ENCODE results near the gene KLHDC7B.

The KLHDC7B gene

DNA sequence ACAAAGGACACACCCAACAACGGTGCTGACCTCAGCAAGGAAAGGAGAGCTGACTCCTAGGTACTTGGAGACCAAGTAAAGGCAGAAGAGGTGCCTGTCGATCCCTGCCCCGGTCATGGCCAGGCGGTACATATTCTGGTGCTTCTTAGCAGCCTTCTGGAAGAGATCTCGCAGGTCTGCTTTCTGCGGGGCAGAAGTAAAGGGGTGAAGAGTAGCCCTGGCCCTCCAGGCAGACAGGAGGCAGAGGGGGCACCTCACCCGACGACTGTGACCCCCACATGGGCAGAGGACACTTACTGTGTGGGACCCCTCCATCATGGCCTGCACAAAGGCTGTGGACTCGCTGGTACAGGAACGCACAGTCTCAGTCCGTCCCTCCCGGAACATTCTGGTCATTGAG lies 25.2 kb downstream of the KLHDC7B start:
- FAIRE-seq (no peak), DNase-seq (ENCODE audit: insufficient read length, low spot score) (no peak)
- TF ChIP-seq POU2F2 (IDR thresholded peaks at IDR 0.05; ENCODE audit: low read depth, low read length), result no peak
- TF ChIP-seq TAF1 (IDR thresholded peaks at IDR 0.05; ENCODE audit: low read depth, low read length), result no peak
- TF ChIP-seq PAX5 (IDR thresholded peaks at IDR 0.05; ENCODE audit: insufficient read depth, low read length, severe bottlenecking), result no peak
- no peak for TF ChIP-seq SPI1 (IDR thresholded peaks at IDR 0.05; ENCODE audit: low read depth, low read length)
- TF ChIP-seq POLR2AphosphoS5 (IDR thresholded peaks at IDR 0.05; ENCODE audit: low read depth, low read length), result no peak
- TF ChIP-seq POLR2A (IDR thresholded peaks at IDR 0.05; ENCODE audit: low read depth, low read length), result no peak

DNA sequence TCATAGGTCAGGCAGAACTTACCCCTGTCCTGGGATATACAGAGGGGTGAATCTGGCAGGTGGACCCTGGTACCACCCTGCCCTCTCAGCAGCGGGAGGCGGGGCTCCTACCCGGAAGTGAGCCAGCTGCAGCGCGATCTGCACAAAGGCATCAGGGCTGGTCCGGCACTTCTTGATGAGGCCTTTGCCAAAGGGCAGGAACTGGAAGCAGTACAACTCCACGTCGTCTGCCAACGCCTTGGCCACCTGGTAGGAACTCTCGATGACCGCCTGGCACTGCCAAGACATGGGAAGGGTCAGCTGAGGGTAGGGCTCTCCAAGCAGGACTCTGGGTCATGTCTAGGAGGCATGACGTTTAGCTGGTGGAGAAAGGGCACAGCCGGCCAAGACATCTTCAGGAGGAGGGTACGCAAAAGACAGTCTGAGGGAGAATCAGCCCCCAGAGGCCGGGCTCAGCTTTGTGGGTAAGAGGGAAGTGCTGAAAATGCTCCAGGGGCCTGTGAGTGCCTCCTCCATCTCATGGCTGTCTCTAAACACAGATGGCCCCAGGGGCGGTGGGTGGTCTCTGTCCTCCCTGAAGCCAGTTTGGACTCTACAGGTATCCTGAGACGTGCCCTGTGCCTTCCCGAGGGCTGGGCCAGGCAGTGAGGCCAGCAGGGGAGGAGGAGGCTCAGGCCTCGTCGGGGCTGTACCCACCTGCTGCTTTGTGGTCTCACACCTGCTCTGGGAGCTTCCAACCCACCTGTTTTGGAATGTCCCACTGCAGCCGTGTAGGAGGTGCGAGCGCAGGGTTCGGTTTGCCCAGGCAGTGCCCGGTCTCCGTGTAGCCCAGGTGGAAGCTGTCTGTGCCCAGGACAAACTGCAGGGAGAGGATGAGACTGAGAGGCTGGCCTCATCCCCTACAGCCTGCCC lies 25.8 kb downstream of the KLHDC7B start:
- no peak for DNase-seq (ENCODE audit: insufficient read length, low spot score)

DNA sequence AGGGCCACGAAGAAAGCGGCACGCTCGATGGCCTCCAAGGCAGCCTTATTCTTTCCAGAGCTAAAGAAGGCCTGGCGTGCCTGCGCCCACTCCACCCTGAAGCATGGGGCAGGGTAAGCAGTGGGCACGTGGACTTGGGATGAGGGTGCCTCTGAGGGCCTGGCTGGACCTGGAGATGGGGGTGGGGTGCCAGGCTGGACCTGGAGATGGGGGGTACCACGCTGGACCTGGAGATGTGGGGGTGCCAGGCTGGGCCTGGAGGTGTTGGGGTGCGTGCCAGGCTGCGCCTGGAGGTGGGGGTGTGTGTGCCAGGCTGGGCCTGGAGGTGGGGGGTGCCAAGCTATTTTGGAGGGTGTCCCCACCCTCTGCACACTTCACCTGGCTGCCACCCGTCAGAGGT lies 27.3 kb downstream of the KLHDC7B start:
- TF ChIP-seq POLR2AphosphoS5 (IDR thresholded peaks at IDR 0.05; ENCODE audit: low read depth, low read length), result no peak
- TF ChIP-seq PAX5 (IDR thresholded peaks at IDR 0.05; ENCODE audit: insufficient read depth, low read length, severe bottlenecking), result no peak
- TF ChIP-seq POLR2A (IDR thresholded peaks at IDR 0.05; ENCODE audit: low read depth, low read length), result no peak
- TF ChIP-seq SPI1 (IDR thresholded peaks at IDR 0.05; ENCODE audit: low read depth, low read length), result no peak
- TF ChIP-seq TAF1 (IDR thresholded peaks at IDR 0.05; ENCODE audit: low read depth, low read length), result no peak
- TF ChIP-seq POU2F2 (IDR thresholded peaks at IDR 0.05; ENCODE audit: low read depth, low read length), result no peak
- FAIRE-seq, result no peak

More for the DNA sequence above, 25.8 kb downstream of the KLHDC7B start:
- TF ChIP-seq POU2F2 (IDR thresholded peaks at IDR 0.05; ENCODE audit: low read depth, low read length) (no peak), SPI1 (IDR thresholded peaks at IDR 0.05; ENCODE audit: low read depth, low read length) (no peak), TAF1 (IDR thresholded peaks at IDR 0.05; ENCODE audit: low read depth, low read length) (no peak), POLR2AphosphoS5 (IDR thresholded peaks at IDR 0.05; ENCODE audit: low read depth, low read length) (no peak), POLR2A (IDR thresholded peaks at IDR 0.05; ENCODE audit: low read depth, low read length) (no peak), PAX5 (IDR thresholded peaks at IDR 0.05; ENCODE audit: insufficient read depth, low read length, severe bottlenecking) (no peak)
- FAIRE-seq, result no peak

DNA sequence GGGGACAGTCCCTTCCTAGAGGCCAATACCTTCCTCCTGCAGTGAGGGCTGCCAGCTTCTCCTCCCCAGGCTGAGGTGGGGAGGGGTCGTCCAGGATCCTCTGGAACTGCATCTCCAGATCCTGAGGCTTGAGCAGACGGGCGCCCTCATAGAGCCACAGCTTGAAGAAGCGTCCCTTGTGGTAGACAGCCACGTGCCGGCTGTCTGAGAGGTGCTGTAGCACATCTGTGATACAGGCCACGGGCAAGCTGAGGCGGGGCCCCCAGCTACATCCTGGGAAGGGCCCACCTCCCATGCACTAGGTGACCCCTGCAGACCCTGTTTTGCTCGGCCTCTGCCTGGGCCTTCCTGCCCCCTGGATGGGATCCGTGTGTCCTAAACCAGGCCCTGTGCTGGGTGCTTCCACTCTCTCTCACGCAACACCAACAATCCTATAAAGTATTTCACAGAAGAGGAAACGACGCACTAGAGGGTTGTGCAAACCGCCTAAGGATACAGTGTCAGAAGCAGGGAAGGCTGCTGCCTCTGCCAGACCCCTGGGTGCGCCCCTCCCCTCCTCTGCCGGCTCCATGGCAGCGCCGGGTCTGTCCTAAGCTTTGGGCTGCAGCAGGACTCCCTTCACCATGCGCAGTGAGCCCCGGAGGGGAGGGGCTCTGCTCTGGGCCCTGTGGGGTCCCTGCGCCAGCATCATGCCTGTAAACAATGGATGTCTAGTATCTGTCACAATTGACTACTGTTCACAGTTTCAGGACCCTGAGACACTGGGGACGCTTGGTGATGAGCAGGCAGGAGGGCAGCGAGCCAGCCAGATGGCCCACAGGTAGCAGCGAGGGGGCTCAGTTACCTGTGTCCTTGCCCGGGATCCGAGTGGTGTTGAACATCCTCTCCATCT lies 28.0 kb downstream of the KLHDC7B start:
- no peak for FAIRE-seq
- TF ChIP-seq POLR2A (IDR thresholded peaks at IDR 0.05; ENCODE audit: low read depth, low read length), result no peak
- TF ChIP-seq POLR2AphosphoS5 (IDR thresholded peaks at IDR 0.05; ENCODE audit: low read depth, low read length), result no peak
- TF ChIP-seq SPI1 (IDR thresholded peaks at IDR 0.05; ENCODE audit: low read depth, low read length), result no peak
- TF ChIP-seq POU2F2 (IDR thresholded peaks at IDR 0.05; ENCODE audit: low read depth, low read length), result no peak
- TF ChIP-seq TAF1 (IDR thresholded peaks at IDR 0.05; ENCODE audit: low read depth, low read length), result no peak
- no peak for TF ChIP-seq PAX5 (IDR thresholded peaks at IDR 0.05; ENCODE audit: insufficient read depth, low read length, severe bottlenecking)
- no peak for DNase-seq (ENCODE audit: insufficient read length, low spot score)

More for the DNA sequence above, 27.3 kb downstream of the KLHDC7B start:
- no peak for DNase-seq (ENCODE audit: insufficient read length, low spot score)

DNA sequence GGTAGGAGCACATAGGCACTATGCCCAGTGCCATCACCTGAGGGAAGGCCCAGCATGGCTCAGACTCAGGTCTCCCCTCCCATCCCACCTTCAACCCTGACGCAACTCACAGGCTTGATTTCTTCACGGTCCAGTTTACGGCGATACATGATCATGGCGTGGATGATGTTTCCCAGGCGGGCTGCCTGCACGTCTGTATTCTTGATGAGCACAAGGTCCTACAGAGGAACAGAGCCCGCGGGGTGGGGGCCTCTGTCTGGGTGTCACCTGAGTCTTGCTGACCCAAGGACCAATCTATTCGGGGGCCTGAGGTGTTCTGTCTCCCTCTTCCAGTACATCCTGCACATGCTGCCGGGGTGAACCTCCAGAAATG lies 28.7 kb downstream of the KLHDC7B start:
- DNase-seq (ENCODE audit: insufficient read length, low spot score) (no peak), FAIRE-seq (no peak)
- TF ChIP-seq POLR2A (IDR thresholded peaks at IDR 0.05; ENCODE audit: low read depth, low read length) (no peak), SPI1 (IDR thresholded peaks at IDR 0.05; ENCODE audit: low read depth, low read length) (no peak), TAF1 (IDR thresholded peaks at IDR 0.05; ENCODE audit: low read depth, low read length) (no peak)

DNA sequence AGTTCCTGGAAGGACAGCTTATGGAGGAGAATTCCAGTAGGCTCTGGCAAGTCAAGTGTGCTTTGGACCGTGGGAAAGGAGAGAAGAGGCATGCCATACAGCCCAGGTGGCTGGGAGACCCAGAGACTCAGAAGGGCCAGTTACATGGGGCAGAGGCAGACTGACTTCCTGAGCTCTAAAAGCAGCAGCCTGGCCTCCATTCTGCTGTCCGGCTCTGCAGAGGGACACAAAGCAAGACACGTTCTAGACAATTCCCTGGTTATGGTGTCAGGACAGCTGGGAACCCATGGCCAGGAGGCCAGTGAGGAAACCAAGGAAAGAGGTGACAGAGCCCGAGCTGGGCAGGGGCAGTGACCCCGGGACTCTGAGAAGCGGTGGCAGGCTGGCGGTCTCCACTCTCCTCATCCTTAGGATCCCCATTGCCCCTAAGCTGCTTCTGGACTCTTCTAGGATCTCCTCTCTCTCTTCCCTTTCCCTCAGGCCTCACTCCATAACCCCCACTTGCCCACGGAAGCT lies 29.8 kb downstream of the KLHDC7B start:
- FAIRE-seq, result no peak
- no peak for TF ChIP-seq POU2F2 (IDR thresholded peaks at IDR 0.05; ENCODE audit: low read depth, low read length)
- no peak for TF ChIP-seq POLR2AphosphoS5 (IDR thresholded peaks at IDR 0.05; ENCODE audit: low read depth, low read length)
- no peak for TF ChIP-seq POLR2A (IDR thresholded peaks at IDR 0.05; ENCODE audit: low read depth, low read length)
- TF ChIP-seq PAX5 (IDR thresholded peaks at IDR 0.05; ENCODE audit: insufficient read depth, low read length, severe bottlenecking), result no peak
- no peak for TF ChIP-seq SPI1 (IDR thresholded peaks at IDR 0.05; ENCODE audit: low read depth, low read length)
- no peak for TF ChIP-seq TAF1 (IDR thresholded peaks at IDR 0.05; ENCODE audit: low read depth, low read length)

DNA sequence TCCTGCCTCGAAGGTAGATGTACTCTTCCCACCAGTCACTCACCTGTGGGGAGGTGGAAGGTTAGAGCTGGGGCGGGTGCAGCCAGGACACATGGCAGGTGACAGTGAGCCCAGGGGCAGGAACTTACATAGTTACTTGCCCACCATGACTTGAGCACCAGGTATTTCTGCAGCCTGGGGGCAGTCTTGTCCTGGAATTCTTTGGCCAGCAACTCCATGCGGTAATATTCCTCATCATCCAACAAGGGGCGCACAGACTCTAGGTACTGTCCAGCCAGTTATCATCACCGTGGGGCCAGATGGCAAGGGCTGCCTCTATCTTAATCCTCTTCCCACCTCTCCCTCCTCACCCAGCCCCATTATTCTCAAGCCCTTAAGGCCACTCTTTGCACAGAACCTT lies 30.4 kb downstream of the KLHDC7B start:
- FAIRE-seq (no peak), DNase-seq (ENCODE audit: insufficient read length, low spot score) (no peak)
- no peak for TF ChIP-seq POLR2AphosphoS5 (IDR thresholded peaks at IDR 0.05; ENCODE audit: low read depth, low read length)
- TF ChIP-seq PAX5 (IDR thresholded peaks at IDR 0.05; ENCODE audit: insufficient read depth, low read length, severe bottlenecking), result no peak
- no peak for TF ChIP-seq POU2F2 (IDR thresholded peaks at IDR 0.05; ENCODE audit: low read depth, low read length)

More for the DNA sequence above, 29.8 kb downstream of the KLHDC7B start:
- DNase-seq (ENCODE audit: insufficient read length, low spot score), result no peak

DNA sequence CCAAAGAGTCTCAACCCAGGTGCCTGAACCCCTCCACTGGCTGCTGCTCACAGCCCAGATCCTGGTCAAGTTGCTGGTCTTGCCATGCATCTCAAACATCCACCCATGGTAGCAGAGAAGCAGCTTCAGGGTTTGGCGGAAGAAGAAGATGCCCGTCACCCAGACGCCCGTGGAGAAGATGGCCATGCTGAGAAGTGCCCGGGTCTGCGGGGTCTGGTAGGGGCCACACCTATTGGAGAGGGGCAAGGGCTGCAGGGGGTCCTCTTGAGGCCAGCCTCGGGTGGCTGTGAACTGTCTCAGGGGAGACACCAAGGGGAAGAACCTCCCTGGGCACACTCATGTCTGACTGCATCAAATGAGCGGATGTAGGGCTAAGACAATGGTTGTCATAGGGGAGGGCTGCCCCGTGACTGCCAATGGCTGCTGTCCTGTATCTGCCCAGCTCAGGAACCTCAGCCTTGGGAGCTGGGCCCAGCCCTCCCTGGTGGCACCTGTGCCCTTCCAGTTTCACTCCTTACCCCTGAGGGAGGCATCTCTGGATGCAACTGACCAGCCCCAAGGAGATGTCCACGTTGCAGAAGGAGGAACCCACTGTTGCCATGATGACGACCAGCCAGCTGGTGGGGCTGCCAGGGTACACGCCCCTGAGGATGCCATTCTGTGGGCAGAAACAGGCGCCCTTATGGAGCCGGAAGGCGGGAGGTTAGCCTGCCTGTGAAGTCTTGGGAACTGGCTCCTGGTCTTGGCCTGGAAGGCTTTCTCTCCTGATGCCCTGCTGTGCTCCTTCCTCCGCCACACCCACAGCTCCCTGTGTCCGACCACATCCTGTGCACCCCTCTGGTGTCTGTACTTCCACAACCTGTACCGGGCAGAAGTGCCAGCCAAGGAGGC lies 31.4 kb downstream of the KLHDC7B start:
- DNase-seq (ENCODE audit: insufficient read length, low spot score), result no peak
- TF ChIP-seq PAX5 (IDR thresholded peaks at IDR 0.05; ENCODE audit: insufficient read depth, low read length, severe bottlenecking) (no peak), TAF1 (IDR thresholded peaks at IDR 0.05; ENCODE audit: low read depth, low read length) (no peak), POU2F2 (IDR thresholded peaks at IDR 0.05; ENCODE audit: low read depth, low read length) (no peak), SPI1 (IDR thresholded peaks at IDR 0.05; ENCODE audit: low read depth, low read length) (no peak), POLR2AphosphoS5 (IDR thresholded peaks at IDR 0.05; ENCODE audit: low read depth, low read length) (no peak), POLR2A (IDR thresholded peaks at IDR 0.05; ENCODE audit: low read depth, low read length) (no peak)
- FAIRE-seq, result no peak
